Ascending aorta (tissue), 2 donors: ENCODE results near the gene FAF1. TPM values are rescaled to one million over a fixed set of nuclear protein-coding genes. Genes with fewer than 3 reads are reported as not detected.
"Not testable (repeated sequence)": the region's sequence is repeated elsewhere in the genome, so short reads cannot be mapped to it uniquely, and the experiment has no call there.

Experiments
- DNase-seq, 2 donors: peaks; one replicate each; pipeline ENCODE4 v3.0.0-alpha.2; 2019; ENCODE audit warnings: low spot score in 2 of 2
- H3K27ac ChIP-seq, 2 donors: fragments of 200-600 bp; sonication (generic); one replicate each; pipeline ENCODE4 v1.5.1; 2016 to 2017; ENCODE audit warnings: mild to moderate bottlenecking in 1 of 2
- H3K27me3 ChIP-seq: fragments of 200-600 bp; sonication (generic); one replicate; pipeline ENCODE4 v1.5.1; 2017
- H3K36me3 ChIP-seq, 2 donors: fragments of 200-600 bp; sonication (generic); one replicate each; pipeline ENCODE4 v1.5.1; 2016
- H3K4me1 ChIP-seq, 2 donors: fragments of 200-600 bp; sonication (generic); one replicate each; pipeline ENCODE4 v1.5.1; 2016 to 2017; ENCODE audit warnings: mild to moderate bottlenecking in 1 of 2
- H3K4me3 ChIP-seq, 2 donors: fragments of 200-600 bp; sonication (generic); one replicate each; pipeline ENCODE4 v1.5.1; 2016 to 2017; ENCODE audit warnings: mild to moderate bottlenecking in 1 of 2
- H3K9me3 ChIP-seq, 2 donors: fragments of 200-600 bp; sonication (generic); one replicate each; pipeline ENCODE4 v1.5.1; 2016
- intact Hi-C: fragments of 100-400 bp; cut with DNase I; formaldehyde crosslinking; loops from one replicate; pipeline ENCODE4 v1.15.1; 2023
- total RNA-seq: library from RNA; depleted of rRNA; stranded (reverse); fragments of >200 nt; gene quantifications from one replicate; pipeline ENCODE4 v1.1.0, GENCODE V29; 2016
- TF ChIP-seq, protein P1 (sequence below), 3 experiments: fragments of 200-600 bp in 2 of 3; fragments of 450-650 bp in 1 of 3; sonication (generic) in 2 of 3; IDR thresholded peaks; one replicate each; pipeline ENCODE4 v1.5.1; 2016 to 2019; ENCODE audit warnings: antibody characterized with exemption in 3 of 3, mild to moderate bottlenecking in 1 of 3, moderate library complexity in 1 of 3

The FAF1 gene
- total RNA-seq, 1 donor from 2014 or later, result 16.4 TPM

GRCh38 chr1:50531601-50532000, 428.5 kb downstream of the FAF1 start:
- intact Hi-C loops, result no loop called here
- Histone ChIP-seq H3K27me3 (no peaks in the 10 kb centered on the region), H3K36me3 (peaks cover 4 to 18% of the 10 kb centered on the region in 2 donors), H3K4me3 (no peak overlapping the region), H3K9me3 (no peaks in the 10 kb centered on the region), H3K27ac (no peak overlapping the region), H3K4me1 (no peaks in the 10 kb centered on the region)
- no peak for DNase-seq
- TF ChIP-seq, protein P1, sequence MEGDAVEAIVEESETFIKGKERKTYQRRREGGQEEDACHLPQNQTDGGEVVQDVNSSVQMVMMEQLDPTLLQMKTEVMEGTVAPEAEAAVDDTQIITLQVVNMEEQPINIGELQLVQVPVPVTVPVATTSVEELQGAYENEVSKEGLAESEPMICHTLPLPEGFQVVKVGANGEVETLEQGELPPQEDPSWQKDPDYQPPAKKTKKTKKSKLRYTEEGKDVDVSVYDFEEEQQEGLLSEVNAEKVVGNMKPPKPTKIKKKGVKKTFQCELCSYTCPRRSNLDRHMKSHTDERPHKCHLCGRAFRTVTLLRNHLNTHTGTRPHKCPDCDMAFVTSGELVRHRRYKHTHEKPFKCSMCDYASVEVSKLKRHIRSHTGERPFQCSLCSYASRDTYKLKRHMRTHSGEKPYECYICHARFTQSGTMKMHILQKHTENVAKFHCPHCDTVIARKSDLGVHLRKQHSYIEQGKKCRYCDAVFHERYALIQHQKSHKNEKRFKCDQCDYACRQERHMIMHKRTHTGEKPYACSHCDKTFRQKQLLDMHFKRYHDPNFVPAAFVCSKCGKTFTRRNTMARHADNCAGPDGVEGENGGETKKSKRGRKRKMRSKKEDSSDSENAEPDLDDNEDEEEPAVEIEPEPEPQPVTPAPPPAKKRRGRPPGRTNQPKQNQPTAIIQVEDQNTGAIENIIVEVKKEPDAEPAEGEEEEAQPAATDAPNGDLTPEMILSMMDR (IDR thresholded peaks at IDR 0.05), result no peak

DNA sequence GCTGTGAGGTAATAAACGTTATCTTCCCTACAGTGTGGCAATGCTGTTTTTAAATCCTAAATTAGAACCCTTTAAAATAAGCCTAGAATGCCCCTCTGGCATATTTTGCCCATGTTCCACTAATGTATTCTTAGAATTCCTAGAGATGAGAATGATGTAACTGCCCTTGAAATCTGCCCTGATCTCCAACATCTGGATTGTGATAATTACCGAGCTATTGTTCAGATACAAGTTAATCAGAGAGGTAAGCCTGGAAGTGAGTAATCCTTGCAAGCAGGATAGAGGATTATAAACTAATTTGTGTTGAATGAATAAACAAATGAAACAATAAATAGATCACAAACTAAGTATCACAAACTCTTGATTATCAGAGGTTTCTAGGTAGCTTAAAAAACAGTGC, 429.0 kb downstream of the FAF1 start:
- Histone ChIP-seq H3K36me3 (peaks cover 4 to 18% of the 10 kb centered on the region in 2 donors), H3K27ac (no peak overlapping the region), H3K4me1 (no peaks in the 10 kb centered on the region), H3K27me3 (no peaks in the 10 kb centered on the region), H3K9me3 (no peaks in the 10 kb centered on the region), H3K4me3 (no peak overlapping the region)
- TF ChIP-seq, protein P1 (IDR thresholded peaks at IDR 0.05), result no peak
- no peak for DNase-seq
- intact Hi-C loops, result no loop called here

DNA sequence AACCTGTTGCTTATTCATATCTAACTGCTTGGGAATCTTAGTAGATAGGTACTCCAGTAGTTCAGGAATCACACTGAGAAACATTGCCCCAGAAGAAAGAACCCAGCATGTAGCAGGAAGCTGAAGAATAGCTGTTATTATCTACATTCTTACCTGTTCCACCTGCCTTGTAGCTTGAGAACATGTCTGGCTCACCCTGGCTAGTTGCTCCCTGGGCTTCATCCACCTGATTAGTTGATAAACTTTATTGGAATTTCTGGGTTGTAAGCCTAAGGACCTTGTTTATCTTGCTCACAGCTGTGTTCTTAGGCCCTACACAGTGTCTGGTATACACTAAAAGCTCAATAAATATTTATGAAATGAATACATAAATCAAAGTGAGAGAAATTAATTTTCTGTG, 430.6 kb downstream of the FAF1 start:
- TF ChIP-seq, protein P1 (IDR thresholded peaks at IDR 0.05), result no peak
- Histone ChIP-seq H3K27me3 (no peaks in the 10 kb centered on the region), H3K9me3 (no peaks in the 10 kb centered on the region), H3K27ac (no peak overlapping the region), H3K4me1 (no peaks in the 10 kb centered on the region), H3K36me3 (peaks cover 4 to 21% of the 10 kb centered on the region in 2 donors), H3K4me3 (no peak overlapping the region)
- intact Hi-C loops, result no loop called here
- no peak for DNase-seq

GRCh38 chr1:50527987-50528320, 432.1 kb downstream of the FAF1 start:
- H3K4me3 ChIP-seq, H3K27me3 ChIP-seq, DNase-seq, H3K9me3 ChIP-seq, H3K4me1 ChIP-seq, intact Hi-C loops, H3K27ac ChIP-seq: not testable (repeated sequence)
- peaks cover 4 to 16% of the 10 kb centered on the region in 2 donors for H3K36me3 ChIP-seq

GRCh38 chr1:50527249-50527986, 432.6 kb downstream of the FAF1 start:
- intact Hi-C loops, result no loop called here
- H3K4me1 ChIP-seq, result no peaks in the 10 kb centered on the region
- no peaks in the 10 kb centered on the region for H3K27me3 ChIP-seq
- peaks cover 0 to 7% of the 10 kb centered on the region in 2 donors for H3K9me3 ChIP-seq
- peaks cover 4 to 16% of the 10 kb centered on the region in 2 donors for H3K36me3 ChIP-seq
- TF ChIP-seq, protein P1 (IDR thresholded peaks at IDR 0.05), result no peak
- H3K4me3 ChIP-seq, result no peak overlapping the region
- H3K27ac ChIP-seq, result no peak overlapping the region
- no peak for DNase-seq

GRCh38 chr1:50526431-50526830, 433.6 kb downstream of the FAF1 start:
- Histone ChIP-seq H3K27ac (no peak overlapping the region), H3K27me3 (no peaks in the 10 kb centered on the region), H3K9me3 (peaks cover 0 to 7% of the 10 kb centered on the region in 2 donors), H3K4me3 (no peak overlapping the region), H3K4me1 (no peaks in the 10 kb centered on the region), H3K36me3 (peaks cover 4 to 16% of the 10 kb centered on the region in 2 donors)
- TF ChIP-seq, protein P1 (IDR thresholded peaks at IDR 0.05), result no peak
- intact Hi-C loops, result no loop called here
- no peak for DNase-seq
